KBM-7 (cell line): ENCODE data around the gene RNF17.
"Not testable (repeated sequence)": the region's sequence is repeated elsewhere in the genome, so short reads cannot be mapped to it uniquely, and the experiment has no call there.

Experiments used
- DNase-seq: peaks from one replicate; pipeline ENCODE4 v3.0.0-alpha.2; 2015
- in situ Hi-C: fragments of 300-500 bp; cut with MboI; formaldehyde crosslinking; loops from 2 replicates; pipeline ENCODE4 v1.14.3; 2020; ENCODE audit warnings: low sequenced_read_pairs, low pct_unique_long_range_greater_than_20kb, mixed read lengths

RNF17 gene

GRCh38 chr13:24763596-24764275 lies at the start of gene RNF17:
Gene RNF17 (plus strand): TSS chr13:24764169. CDS start chr13:24764204, 35 bp downstream.
- no peak for DNase-seq
- in situ Hi-C loops: no loop called here

- DNase-seq: no peak
- in situ Hi-C loops: no loop called here
These were observed 48.0 kb upstream of the RNF17 start for GRCh38 chr13:24716011-24716410.

- DNase-seq: no peak
- in situ Hi-C loops: no loop called here
These were observed 47.5 kb upstream of the RNF17 start for GRCh38 chr13:24716446-24716845.

- in situ Hi-C loops: no loop called here
- no peak for DNase-seq
These were observed 46.8 kb upstream of the RNF17 start for GRCh38 chr13:24717217-24717616.

GRCh38 chr13:24718192-24718965 lies 45.6 kb upstream of the RNF17 start:
- no peak for DNase-seq
- in situ Hi-C loops: no loop called here

GRCh38 chr13:24719139-24719538 lies 44.8 kb upstream of the RNF17 start:
- DNase-seq: no peak
- in situ Hi-C loops: no loop called here

GRCh38 chr13:24723206-24723605 lies 40.8 kb upstream of the RNF17 start:
- in situ Hi-C loops: no loop called here
- DNase-seq: no peak

GRCh38 chr13:24724714-24725113 lies 39.3 kb upstream of the RNF17 start:
- no peak for DNase-seq
- in situ Hi-C loops: loop anchor here (25.0 kb wide), 1 partner anchor 263 kb away; no protein-coding TSS in a partner anchor

GRCh38 chr13:24725379-24725778 lies 38.6 kb upstream of the RNF17 start:
- in situ Hi-C loops: loop anchor here (25.0 kb wide), 1 partner anchor 262 kb away; no protein-coding TSS in a partner anchor
- no peak for DNase-seq

GRCh38 chr13:24727731-24728601 lies 36.0 kb upstream of the RNF17 start:
- in situ Hi-C loops: loop anchor here (25.0 kb wide), 1 partner anchor 259 kb away; no protein-coding TSS in a partner anchor
- peak; percentile 88 for DNase-seq

GRCh38 chr13:24730873-24731567 lies 32.9 kb upstream of the RNF17 start:
- in situ Hi-C loops: loop anchor here (25.0 kb wide), 1 partner anchor 256 kb away; no protein-coding TSS in a partner anchor
- DNase-seq: not testable (repeated sequence)

- no peak for DNase-seq
- in situ Hi-C loops: loop anchor here (25.0 kb wide), 1 partner anchor 252 kb away; no protein-coding TSS in a partner anchor
These were observed 29.0 kb upstream of the RNF17 start for GRCh38 chr13:24734950-24735349.

- no peak for DNase-seq
- in situ Hi-C loops: loop anchor here (25.0 kb wide), 1 partner anchor 250 kb away; no protein-coding TSS in a partner anchor
These were observed 26.9 kb upstream of the RNF17 start for GRCh38 chr13:24737042-24737441.

- DNase-seq: no peak
- in situ Hi-C loops: loop anchor here (25.0 kb wide), 1 partner anchor 249 kb away; no protein-coding TSS in a partner anchor
These were observed 25.6 kb upstream of the RNF17 start for GRCh38 chr13:24738366-24738847.

- no peak for DNase-seq
- in situ Hi-C loops: loop anchor here (25.0 kb wide), 1 partner anchor 247 kb away; no protein-coding TSS in a partner anchor
These were observed 23.7 kb upstream of the RNF17 start for GRCh38 chr13:24740014-24740890.

- DNase-seq: no peak
- in situ Hi-C loops: loop anchor here (25.0 kb wide), 1 partner anchor 246 kb away; no protein-coding TSS in a partner anchor
These were observed 22.8 kb upstream of the RNF17 start for GRCh38 chr13:24741016-24741662.

GRCh38 chr13:24741791-24742190 lies 22.2 kb upstream of the RNF17 start:
- no peak for DNase-seq
- in situ Hi-C loops: loop anchor here (25.0 kb wide), 1 partner anchor 246 kb away; no protein-coding TSS in a partner anchor
